H1 (cell line): ENCODE measurements around the gene MRTFB. TPM values are rescaled to one million over a fixed set of nuclear protein-coding genes. Genes with fewer than 3 reads are reported as not detected.

Source experiments
- CTCF ChIA-PET: fragments of 300-600 bp; sonication (Branson Sonifier 250); formaldehyde crosslinking; loops from one replicate; lab custom pipeline; 2021; ENCODE audit not compliant: partially characterized antibody; lab: Charles Lee
- POLR2A ChIA-PET: fragments of 300-600 bp; sonication (Branson Sonifier 250); formaldehyde crosslinking; loops from one replicate; lab custom pipeline; 2021; ENCODE audit warnings: inconsistent platforms; ENCODE audit not compliant: partially characterized antibody; lab: Charles Lee
- DNase-seq, 2 experiments: peaks; one replicate each; pipeline versions ENCODE4 v3.0.0 to v3.0.0-alpha.2; 2010 to 2022; ENCODE audit warnings: low spot score in 2 of 2, low read depth in 1 of 2, mixed read lengths in 1 of 2
- FAIRE-seq: peaks from 2 replicates; lab custom pipeline; 2011; peaks lifted over from hg19 to GRCh38; lab: Jason Lieb, UNC
- H2AFZ ChIP-seq: 2 replicates; pipeline ENCODE4 v1.8.1; 2012; ENCODE audit warnings: low read length, inconsistent platforms
- H2AK5ac ChIP-seq: 2 replicates; pipeline ENCODE4 v1.6.1; 2013; ENCODE audit warnings: low read depth, low read length
- H2BK120ac ChIP-seq: replicated peaks from 2 replicates; pipeline ENCODE3; 2013; ENCODE audit warnings: low read depth, low read length, inconsistent platforms
- H2BK12ac ChIP-seq: 2 replicates; pipeline ENCODE4 v1.6.1; 2013; ENCODE audit warnings: low read depth, low read length
- H2BK15ac ChIP-seq: 2 replicates; pipeline ENCODE4 v1.6.1; 2013; ENCODE audit warnings: low read length
- H2BK20ac ChIP-seq: 2 replicates; pipeline ENCODE4 v1.6.1; 2013; ENCODE audit warnings: low read length
- H2BK5ac ChIP-seq: 2 replicates; pipeline ENCODE4 v1.6.1; 2013; ENCODE audit warnings: low read depth, low read length
- H3K14ac ChIP-seq: 2 replicates; pipeline ENCODE4 v1.6.1; 2013; ENCODE audit warnings: inconsistent platforms; ENCODE audit not compliant: insufficient read length
- H3K18ac ChIP-seq: 2 replicates; pipeline ENCODE4 v1.6.1; 2013; ENCODE audit warnings: low read length; ENCODE audit errors: extremely low read depth
- H3K23ac ChIP-seq: 2 replicates; pipeline ENCODE4 v1.6.1; 2013; ENCODE audit warnings: inconsistent platforms; ENCODE audit not compliant: insufficient read length
- H3K23me2 ChIP-seq: 2 replicates; pipeline ENCODE4 v1.6.1; 2013; ENCODE audit warnings: low read depth, low read length
- H3K27ac ChIP-seq: 2 replicates; pipeline ENCODE4 v1.6.1; 2011; ENCODE audit warnings: low read depth, low read length, inconsistent platforms
- H3K27me3 ChIP-seq, 4 experiments: replicated peaks in 1 of 4; 1 replicate in 1 of 4; 2 replicates in 3 of 4; pipeline versions ENCODE4 v1.6.1 to v1.8.1; 2011 to 2013; ENCODE audit warnings: low read length in 3 of 4, mild to moderate bottlenecking in 3 of 4, inconsistent platforms in 2 of 4, mixed read lengths in 2 of 4, moderate library complexity in 1 of 4; ENCODE audit not compliant: control insufficient read depth in 3 of 4, insufficient read depth in 3 of 4; ENCODE audit errors: extremely low read depth in 1 of 4
- H3K36me3 ChIP-seq, 4 experiments: 2 replicates each; pipeline versions ENCODE4 v1.6.1 to v1.8.1; 2011 to 2013; ENCODE audit warnings: mild to moderate bottlenecking in 4 of 4, low read length in 3 of 4, moderate library complexity in 2 of 4, control low read depth in 1 of 4, inconsistent platforms in 1 of 4; ENCODE audit not compliant: insufficient read depth in 4 of 4, control insufficient read depth in 2 of 4
- H3K4ac ChIP-seq: replicated peaks from 2 replicates; pipeline ENCODE3; 2013; ENCODE audit warnings: low read length, low read depth, mixed read lengths, inconsistent platforms; ENCODE audit not compliant: insufficient read length
- H3K4me1 ChIP-seq, 4 experiments: replicated peaks in 1 of 4; 1 replicate in 1 of 4; 2 replicates in 3 of 4; pipeline versions ENCODE4 v1.6.1 to v1.8.1; 2011 to 2013; ENCODE audit warnings: low read length in 3 of 4, inconsistent platforms in 2 of 4, mixed read lengths in 1 of 4; ENCODE audit not compliant: insufficient read depth in 4 of 4, control insufficient read depth in 3 of 4
- H3K4me2 ChIP-seq, 2 experiments: 2 replicates each; pipeline versions ENCODE4 v1.6.1 to v1.8.1; 2011 to 2013; ENCODE audit warnings: low read depth in 2 of 2, low read length in 2 of 2, control low read depth in 1 of 2, inconsistent platforms in 1 of 2, mild to moderate bottlenecking in 1 of 2; ENCODE audit not compliant: insufficient read depth in 1 of 2
- H3K4me3 ChIP-seq, 4 experiments: fragments of 200-600, 300-600 bp in 1 of 4; sonication (generic), shearing (Covaris generic), sonication (Bioruptor Twin) in 1 of 4; 2 replicates each; pipeline versions ENCODE4 v1.5.1 to v1.8.1; 2011 to 2016; ENCODE audit warnings: low read length in 4 of 4, low read depth in 3 of 4, control low read depth in 2 of 4, inconsistent platforms in 2 of 4, mild to moderate bottlenecking in 2 of 4, mixed read lengths in 1 of 4, moderate library complexity in 1 of 4; ENCODE audit not compliant: insufficient read depth in 2 of 4; ENCODE audit errors: extremely low read depth in 1 of 4
- H3K56ac ChIP-seq: replicated peaks from 2 replicates; pipeline ENCODE3; 2013; ENCODE audit warnings: low read depth, mild to moderate bottlenecking, mixed read lengths, low read length, inconsistent platforms; ENCODE audit not compliant: insufficient read length
- H3K79me1 ChIP-seq: 2 replicates; pipeline ENCODE4 v1.6.1; 2013; ENCODE audit warnings: low read depth, low read length, control low read depth
- H3K79me2 ChIP-seq, 2 experiments: 2 replicates each; pipeline versions ENCODE4 v1.6.1 to v1.8.1; 2012 to 2013; ENCODE audit warnings: low read length in 2 of 2, mild to moderate bottlenecking in 2 of 2, inconsistent platforms in 1 of 2; ENCODE audit not compliant: insufficient read depth in 2 of 2, control insufficient read depth in 1 of 2
- H3K9ac ChIP-seq, 4 experiments: replicated peaks in 1 of 4; 1 replicate in 1 of 4; 2 replicates in 3 of 4; pipeline versions ENCODE4 v1.6.1 to v1.8.1; 2011 to 2013; ENCODE audit warnings: low read depth in 3 of 4, low read length in 3 of 4, control low read depth in 2 of 4, mild to moderate bottlenecking in 2 of 4, moderate library complexity in 2 of 4, inconsistent platforms in 1 of 4; ENCODE audit errors: extremely low read depth in 1 of 4
- H3K9me3 ChIP-seq, 2 experiments: 2 replicates each; pipeline versions ENCODE4 v1.6.1 to v1.8.1; 2012 to 2013; ENCODE audit warnings: mild to moderate bottlenecking in 2 of 2, moderate library complexity in 2 of 2, control low read depth in 1 of 2, inconsistent platforms in 1 of 2, low read depth in 1 of 2, low read length in 1 of 2, mixed read lengths in 1 of 2; ENCODE audit not compliant: insufficient read depth in 2 of 2
- H4K20me1 ChIP-seq, 2 experiments: replicated peaks in 1 of 2; 2 replicates each; pipeline versions ENCODE3 to v1.8.1; 2011 to 2013; ENCODE audit warnings: inconsistent platforms in 2 of 2, low read length in 2 of 2, mild to moderate bottlenecking in 1 of 2; ENCODE audit not compliant: insufficient read depth in 2 of 2, control insufficient read depth in 1 of 2
- H4K5ac ChIP-seq: 2 replicates; pipeline ENCODE4 v1.6.1; 2013; ENCODE audit warnings: low read length, low read depth, mixed read lengths, inconsistent platforms; ENCODE audit not compliant: insufficient read length
- H4K8ac ChIP-seq: 2 replicates; pipeline ENCODE4 v1.8.0; 2013; ENCODE audit warnings: mild to moderate bottlenecking, moderate library complexity, low read length, inconsistent platforms; ENCODE audit not compliant: insufficient read depth; ENCODE audit errors: extremely low read depth
- H4K91ac ChIP-seq: replicated peaks from 2 replicates; pipeline ENCODE3; 2013; ENCODE audit warnings: low read length, mixed read lengths, inconsistent platforms; ENCODE audit not compliant: insufficient read length
- ATF3 ChIP-seq: IDR thresholded peaks from 2 replicates; pipeline ENCODE4 v1.6.1; 2011; ENCODE audit warnings: low read depth, mild to moderate bottlenecking, low read length; ENCODE audit not compliant: insufficient read depth
- CREB1 ChIP-seq: IDR thresholded peaks from 2 replicates; pipeline ENCODE4 v1.6.1; 2012; ENCODE audit warnings: inconsistent platforms
- EP300 ChIP-seq, 2 experiments: IDR thresholded peaks; 1 replicate in 1 of 2; 2 replicates in 1 of 2; pipeline ENCODE4 v1.6.1; 2011 to 2012; ENCODE audit warnings: low read depth in 2 of 2, low read length in 2 of 2, mild to moderate bottlenecking in 2 of 2, borderline replicate concordance in 1 of 2, inconsistent platforms in 1 of 2, moderate library complexity in 1 of 2
- FOSL1 ChIP-seq: IDR thresholded peaks from 2 replicates; pipeline ENCODE4 v1.6.1; 2011; ENCODE audit warnings: mild to moderate bottlenecking, low read depth, low read length, moderate library complexity; ENCODE audit not compliant: insufficient read depth
- MAX ChIP-seq: IDR thresholded peaks from 2 replicates; pipeline ENCODE4 v1.6.1; 2012; ENCODE audit warnings: inconsistent platforms
- RBBP5 ChIP-seq: IDR thresholded peaks from 2 replicates; pipeline ENCODE4 v1.7.1; 2012; ENCODE audit warnings: low read depth, mild to moderate bottlenecking, inconsistent platforms, low read length, moderate library complexity, borderline replicate concordance
- RNF2 ChIP-seq: fragments of 200-900, 300-1000 bp; sonication (generic); IDR thresholded peaks from 2 replicates; pipeline ENCODE4 v1.7.1; 2016; ENCODE audit warnings: borderline replicate concordance, low read depth, mild to moderate bottlenecking, antibody characterized with exemption, low read length; ENCODE audit not compliant: poor library complexity, severe bottlenecking; ENCODE audit errors: missing control alignments
- SUZ12 ChIP-seq: fragments of 200-600 bp; sonication (generic); IDR thresholded peaks from 2 replicates; pipeline ENCODE4 v1.6.1; 2012; ENCODE audit warnings: mild to moderate bottlenecking, inconsistent platforms, low read length, moderate library complexity, mixed read lengths
- TAF1 ChIP-seq: IDR thresholded peaks from 2 replicates; pipeline ENCODE4 v1.6.1; 2011; ENCODE audit warnings: mild to moderate bottlenecking, low read depth, low read length
- WGBS, 2 experiments: shearing (Covaris generic) in 1 of 2; methylation state at CpG; one replicate each; pipeline versions ENCODE4 v1.1.6 to v1.1.7; 2013 to 2015; ENCODE audit warnings: low lambda C conversion rate in 2 of 2, mixed read lengths in 2 of 2, inconsistent platforms in 1 of 2, low coverage in 1 of 2, missing lambda C conversion rate in 1 of 2; ENCODE audit not compliant: insufficient replicate concordance in 2 of 2, insufficient coverage in 1 of 2, insufficient read length in 1 of 2; ENCODE audit errors: extremely low coverage in 1 of 2, missing lambda C conversion rate in 1 of 2; 5-methylcytosine and 5-hydroxymethylcytosine counted together
- polyA plus RNA-seq, 7 experiments: library from polyadenylated mRNA; depleted of rRNA in 3 of 7; stranded (reverse) in 5 of 7; unstranded in 2 of 7; fragments of >200 nt in 5 of 7; fragments of 200-250 nt in 2 of 7; gene quantifications; 1 replicate in 5 of 7; 2 replicates in 1 of 7; 4 replicates in 1 of 7; pipeline versions ENCODE4 v1.2.1 to v1.2.3, GENCODE V29; 2011 to 2013; ENCODE audit warnings: missing spikeins in 2 of 7, mixed read lengths in 2 of 7
- total RNA-seq: library from RNA; stranded (reverse); fragmentation: NEBNext Ultra II Directional; extraction: Animal tissue kit (Norgen Biotek cat#: 25700); gene quantifications from 2 replicates; pipeline ENCODE4 v1.2.1, GENCODE V29; 2021

Gene MRTFB
- total and polyA plus RNA-seq, 2 of the 8 experiments (the other 6 are each of a cell fraction or from before 2014, with no cell fraction given) = 13.5 to 34.9 TPM

- no peak for FAIRE-seq
- Histone ChIP-seq H3K4me3 (no peak overlapping the region), H4K91ac (no peak overlapping the region), H2BK5ac (no peak overlapping the region), H2BK15ac (no peak overlapping the region), H3K36me3 (no peaks in the 10 kb centered on the region), H3K23me2 (peaks cover 14% of the 10 kb centered on the region), H2AK5ac (no peak overlapping the region), H3K4ac (no peak overlapping the region), H3K79me1 (peaks cover 7% of the 10 kb centered on the region), H3K14ac (no peak overlapping the region), H3K4me2 (no peak overlapping the region; a peak in 1 of 4 replicates), H3K27ac (no peak overlapping the region), H3K18ac (no peak overlapping the region), H3K27me3 (peaks cover 0 to 5% (median 0%) of the 10 kb centered on the region in 4 experiments; a peak in 2 of 7 replicates), H3K4me1 (peaks cover 21 to 51% (median 34%) of the 10 kb centered on the region in 4 experiments), H2AFZ (no peak overlapping the region), H2BK20ac (no peak overlapping the region), H3K23ac (no peak overlapping the region), H4K20me1 (no peaks in the 10 kb centered on the region), H2BK12ac (no peak overlapping the region), H4K8ac (no peak overlapping the region), H4K5ac (no peak overlapping the region), H3K9me3 (no peaks in the 10 kb centered on the region), H3K9ac (no peak overlapping the region), H2BK120ac (no peak overlapping the region), H3K79me2 (peaks cover 3 to 63% of the 10 kb centered on the region in 2 experiments; a peak in 3 of 4 replicates), H3K56ac (no peak overlapping the region)
- DNase-seq = no peak
- CTCF ChIA-PET = interaction anchor here (0.8 to 1.1 kb wide), 3 partner anchors 11 to 74 kb away, joined by 3 read pairs; no protein-coding TSS in a partner anchor
- 88% methylated on average over 12 of the region's 12 CpGs; no CpG with 5 or more reads in 1 of the 2 experiments for WGBS, 2 experiments
- POLR2A ChIA-PET = interaction anchor here (1.4 kb wide), 1 partner anchor 191 kb away, joined by 3 read pairs; no protein-coding TSS in a partner anchor
- TF ChIP-seq SUZ12 (no peak), TAF1 (no peak), RBBP5 (no peak), MAX (no peak), CREB1 (no peak), FOSL1 (no peak), ATF3 (no peak), EP300 (IDR thresholded peaks at IDR 0.05; ENCODE audit: borderline replicate concordance in 1 of 2, low read depth in 2 of 2, low read length in 2 of 2) (no peak), RNF2 (no peak)
Measured at GRCh38 chr16:14304891-14305460, 233.9 kb downstream of the MRTFB start.
